ENCODE results near the gene SFXN5.

SFXN5 gene

GRCh38 chr2:73043276-73043675, 28.2 kb downstream of the SFXN5 start:
- peaks cover 3 to 7% of the 10 kb centered on the region in 2 experiments; a peak in 2 of 3 replicates for H3K36me3 ChIP-seq (ENCODE audit: control insufficient read depth in 2 of 2, insufficient read depth in 1 of 2, low read length in 2 of 2)
- no peak for TF ChIP-seq ZFP3 (tag by site-specific recombination; IDR thresholded peaks at IDR 0.05; ENCODE audit: low read depth)
- TF ChIP-seq, protein P1, sequence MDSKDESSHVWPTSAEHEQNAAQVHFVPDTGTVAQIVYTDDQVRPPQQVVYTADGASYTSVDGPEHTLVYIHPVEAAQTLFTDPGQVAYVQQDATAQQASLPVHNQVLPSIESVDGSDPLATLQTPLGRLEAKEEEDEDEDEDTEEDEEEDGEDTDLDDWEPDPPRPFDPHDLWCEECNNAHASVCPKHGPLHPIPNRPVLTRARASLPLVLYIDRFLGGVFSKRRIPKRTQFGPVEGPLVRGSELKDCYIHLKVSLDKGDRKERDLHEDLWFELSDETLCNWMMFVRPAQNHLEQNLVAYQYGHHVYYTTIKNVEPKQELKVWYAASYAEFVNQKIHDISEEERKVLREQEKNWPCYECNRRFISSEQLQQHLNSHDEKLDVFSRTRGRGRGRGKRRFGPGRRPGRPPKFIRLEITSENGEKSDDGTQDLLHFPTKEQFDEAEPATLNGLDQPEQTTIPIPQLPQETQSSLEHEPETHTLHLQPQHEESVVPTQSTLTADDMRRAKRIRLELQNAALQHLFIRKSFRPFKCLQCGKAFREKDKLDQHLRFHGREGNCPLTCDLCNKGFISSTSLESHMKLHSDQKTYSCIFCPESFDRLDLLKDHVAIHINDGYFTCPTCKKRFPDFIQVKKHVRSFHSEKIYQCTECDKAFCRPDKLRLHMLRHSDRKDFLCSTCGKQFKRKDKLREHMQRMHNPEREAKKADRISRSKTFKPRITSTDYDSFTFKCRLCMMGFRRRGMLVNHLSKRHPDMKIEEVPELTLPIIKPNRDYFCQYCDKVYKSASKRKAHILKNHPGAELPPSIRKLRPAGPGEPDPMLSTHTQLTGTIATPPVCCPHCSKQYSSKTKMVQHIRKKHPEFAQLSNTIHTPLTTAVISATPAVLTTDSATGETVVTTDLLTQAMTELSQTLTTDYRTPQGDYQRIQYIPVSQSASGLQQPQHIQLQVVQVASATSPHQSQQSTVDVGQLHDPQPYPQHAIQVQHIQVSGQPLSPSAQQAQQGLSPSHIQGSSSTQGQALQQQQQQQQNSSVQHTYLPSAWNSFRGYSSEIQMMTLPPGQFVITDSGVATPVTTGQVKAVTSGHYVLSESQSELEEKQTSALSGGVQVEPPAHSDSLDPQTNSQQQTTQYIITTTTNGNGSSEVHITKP (tag by site-specific recombination; IDR thresholded peaks at IDR 0.05), result no peak
- TF ChIP-seq ZNF362 (tag by site-specific recombination; IDR thresholded peaks at IDR 0.05), result no peak
- no peak for TF ChIP-seq ZNF266 (tag by site-specific recombination; IDR thresholded peaks at IDR 0.05; ENCODE audit: low read depth)
- TF ChIP-seq ZNF660 (tag by site-specific recombination; IDR thresholded peaks at IDR 0.05), result no peak
- no peak for TF ChIP-seq REPIN1 (tag by site-specific recombination; IDR thresholded peaks at IDR 0.05; ENCODE audit: low read depth)
- no peak for TF ChIP-seq KLF1 (tag by site-specific recombination; IDR thresholded peaks at IDR 0.05)
- TF ChIP-seq ZBTB10 (tag by site-specific recombination; IDR thresholded peaks at IDR 0.05), result no peak
- TF ChIP-seq, protein P2, sequence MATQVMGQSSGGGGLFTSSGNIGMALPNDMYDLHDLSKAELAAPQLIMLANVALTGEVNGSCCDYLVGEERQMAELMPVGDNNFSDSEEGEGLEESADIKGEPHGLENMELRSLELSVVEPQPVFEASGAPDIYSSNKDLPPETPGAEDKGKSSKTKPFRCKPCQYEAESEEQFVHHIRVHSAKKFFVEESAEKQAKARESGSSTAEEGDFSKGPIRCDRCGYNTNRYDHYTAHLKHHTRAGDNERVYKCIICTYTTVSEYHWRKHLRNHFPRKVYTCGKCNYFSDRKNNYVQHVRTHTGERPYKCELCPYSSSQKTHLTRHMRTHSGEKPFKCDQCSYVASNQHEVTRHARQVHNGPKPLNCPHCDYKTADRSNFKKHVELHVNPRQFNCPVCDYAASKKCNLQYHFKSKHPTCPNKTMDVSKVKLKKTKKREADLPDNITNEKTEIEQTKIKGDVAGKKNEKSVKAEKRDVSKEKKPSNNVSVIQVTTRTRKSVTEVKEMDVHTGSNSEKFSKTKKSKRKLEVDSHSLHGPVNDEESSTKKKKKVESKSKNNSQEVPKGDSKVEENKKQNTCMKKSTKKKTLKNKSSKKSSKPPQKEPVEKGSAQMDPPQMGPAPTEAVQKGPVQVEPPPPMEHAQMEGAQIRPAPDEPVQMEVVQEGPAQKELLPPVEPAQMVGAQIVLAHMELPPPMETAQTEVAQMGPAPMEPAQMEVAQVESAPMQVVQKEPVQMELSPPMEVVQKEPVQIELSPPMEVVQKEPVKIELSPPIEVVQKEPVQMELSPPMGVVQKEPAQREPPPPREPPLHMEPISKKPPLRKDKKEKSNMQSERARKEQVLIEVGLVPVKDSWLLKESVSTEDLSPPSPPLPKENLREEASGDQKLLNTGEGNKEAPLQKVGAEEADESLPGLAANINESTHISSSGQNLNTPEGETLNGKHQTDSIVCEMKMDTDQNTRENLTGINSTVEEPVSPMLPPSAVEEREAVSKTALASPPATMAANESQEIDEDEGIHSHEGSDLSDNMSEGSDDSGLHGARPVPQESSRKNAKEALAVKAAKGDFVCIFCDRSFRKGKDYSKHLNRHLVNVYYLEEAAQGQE (tag by site-specific recombination; IDR thresholded peaks at IDR 0.05), result no peak
- TF ChIP-seq GLI4 (tag by site-specific recombination; IDR thresholded peaks at IDR 0.05), result no peak
- TF ChIP-seq ZNF777 (tag by site-specific recombination; IDR thresholded peaks at IDR 0.05; ENCODE audit: borderline replicate concordance), result no peak
- no peak for TF ChIP-seq IKZF3 (tag by site-specific recombination; IDR thresholded peaks at IDR 0.05)
- TF ChIP-seq ZNF202 (tag by site-specific recombination; IDR thresholded peaks at IDR 0.05; ENCODE audit: borderline replicate concordance), result no peak
- TF ChIP-seq ZNF148 (tag by site-specific recombination; IDR thresholded peaks at IDR 0.05; ENCODE audit: borderline replicate concordance), result no peak
- TF ChIP-seq ZNF560 (tag by site-specific recombination; IDR thresholded peaks at IDR 0.05; ENCODE audit: borderline replicate concordance), result no peak
- no peaks in the 10 kb centered on the region for H3K9me3 ChIP-seq (ENCODE audit: control insufficient read depth, insufficient read depth, low read depth, low read length)
- H3K27ac ChIP-seq (ENCODE audit: extremely low read depth, low read depth, low read length), result no peak overlapping the region
- ChIA-PET CTCF (interaction anchor here (0.5 to 1.2 kb wide), 3 partner anchors 12 to 113 kb away, joined by 3 to 5 read pairs (median 3); no protein-coding TSS in a partner anchor), POLR2A (no interaction called here)
- no peaks in the 10 kb centered on the region for H3K4me1 ChIP-seq (ENCODE audit: control insufficient read depth, insufficient read depth, low read length)
- H3K4me3 ChIP-seq (ENCODE audit: low read depth, low read length), result no peak overlapping the region

Measured in HEK293 (cell line).